HS-5 (cell line): ENCODE results near the gene TMEM38A.
"Not testable (repeated sequence)": the region's sequence is repeated elsewhere in the genome, so short reads cannot be mapped to it uniquely, and the experiment has no call there.

Experiments
- DNase-seq: peaks from one replicate; pipeline ENCODE4 v3.0.0-alpha.2; 2012; ENCODE audit warnings: low read depth

Gene TMEM38A

DNA sequence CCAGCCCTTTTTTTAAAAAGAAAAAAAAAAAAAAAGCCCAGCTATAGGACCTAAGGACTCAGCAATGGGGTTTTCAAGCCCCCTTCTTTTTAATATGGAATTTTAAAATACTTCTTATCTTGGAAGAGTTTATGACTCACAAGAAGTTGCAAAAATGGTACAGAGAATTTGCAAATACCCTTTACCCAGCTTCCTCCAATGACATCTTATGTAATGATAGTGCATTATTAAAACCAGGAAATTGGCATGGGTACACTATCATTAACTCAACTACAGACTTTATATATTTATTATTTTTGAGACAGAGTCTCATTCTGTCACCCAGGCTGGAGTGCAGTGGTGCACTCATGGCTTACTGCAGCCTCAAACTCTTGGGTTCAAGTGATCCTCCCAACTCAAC, 16.1 kb downstream of the TMEM38A start:
- DNase-seq, result no peak

DNA sequence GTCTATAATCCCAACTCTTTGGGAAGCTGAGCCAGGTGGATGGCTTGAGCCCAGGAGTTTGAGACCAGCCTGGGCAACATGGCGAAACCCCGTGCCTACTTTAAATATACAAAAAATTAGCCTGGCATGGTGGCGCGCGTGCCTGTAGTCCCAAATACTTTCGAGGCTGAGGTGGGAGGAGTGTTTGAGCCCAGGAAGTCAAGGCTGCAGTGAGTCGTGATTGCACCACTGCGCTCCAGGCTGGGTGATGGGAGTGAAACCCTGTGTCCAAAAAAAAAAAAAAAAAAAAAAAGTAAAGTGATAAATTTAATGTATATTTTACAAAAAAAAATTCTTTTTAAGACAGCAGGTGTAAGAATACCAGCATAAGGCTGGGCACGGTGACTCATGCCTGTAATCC, 17.6 kb downstream of the TMEM38A start:
- no peak for DNase-seq

DNA sequence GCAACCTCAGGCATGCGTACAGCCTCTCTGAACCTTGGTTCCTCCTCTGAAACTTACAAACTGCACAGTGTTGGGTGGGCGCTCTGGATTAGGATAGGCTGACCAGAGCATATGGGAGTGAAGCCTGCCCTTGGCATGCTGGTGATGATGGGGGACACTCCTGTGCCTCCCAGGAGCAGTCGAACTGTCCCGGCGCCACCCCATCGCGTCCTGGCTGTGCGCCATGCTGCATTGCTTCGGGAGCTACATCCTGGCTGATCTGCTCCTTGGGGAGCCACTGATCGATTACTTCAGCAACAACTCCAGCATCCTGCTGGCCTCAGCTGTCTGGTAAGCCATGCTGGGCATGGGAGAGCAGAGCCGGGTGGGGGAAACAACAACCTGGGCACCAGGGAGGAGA, 18.9 kb downstream of the TMEM38A start:
- no peak for DNase-seq

DNA sequence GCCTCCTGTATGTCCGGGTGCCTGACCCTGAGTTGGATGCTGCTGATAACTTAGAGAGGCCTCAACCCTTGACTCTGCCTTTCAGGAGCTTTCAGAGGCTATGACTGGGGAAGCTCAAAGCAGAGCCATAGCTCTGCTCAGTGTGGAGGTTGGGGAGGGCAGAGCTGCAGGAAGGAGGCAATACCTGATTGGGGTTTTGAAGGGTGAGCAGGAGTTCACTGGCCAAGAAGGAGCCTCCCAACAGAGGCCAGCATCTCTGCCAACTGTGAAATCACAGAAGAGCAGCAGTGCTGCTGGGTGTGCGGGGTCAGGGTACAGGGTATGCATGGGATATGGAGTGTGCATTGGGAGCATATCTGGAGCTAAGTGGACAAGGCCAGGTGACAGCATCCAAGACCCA, 21.6 kb downstream of the TMEM38A start:
- DNase-seq, result no peak

DNA sequence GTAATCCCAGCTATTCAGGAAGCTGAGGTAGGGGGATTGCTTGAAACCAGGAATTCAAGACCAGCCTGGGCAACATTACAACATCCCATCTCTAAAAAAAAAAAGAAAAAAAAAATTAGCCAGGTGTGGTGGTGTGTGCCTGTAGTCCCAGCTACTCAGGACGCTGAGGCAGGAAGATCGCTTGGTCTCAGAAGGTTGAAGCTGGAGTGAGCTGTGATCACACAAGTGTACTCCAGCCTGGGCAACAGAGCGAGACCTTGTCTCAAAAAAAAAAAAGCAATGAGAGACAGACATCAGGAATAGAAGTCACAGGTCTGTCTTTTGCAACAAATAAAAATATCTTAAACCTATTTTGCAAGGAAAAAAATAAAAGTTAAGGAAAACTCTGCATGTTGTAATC, 23.3 kb downstream of the TMEM38A start:
- DNase-seq, result no peak

DNA sequence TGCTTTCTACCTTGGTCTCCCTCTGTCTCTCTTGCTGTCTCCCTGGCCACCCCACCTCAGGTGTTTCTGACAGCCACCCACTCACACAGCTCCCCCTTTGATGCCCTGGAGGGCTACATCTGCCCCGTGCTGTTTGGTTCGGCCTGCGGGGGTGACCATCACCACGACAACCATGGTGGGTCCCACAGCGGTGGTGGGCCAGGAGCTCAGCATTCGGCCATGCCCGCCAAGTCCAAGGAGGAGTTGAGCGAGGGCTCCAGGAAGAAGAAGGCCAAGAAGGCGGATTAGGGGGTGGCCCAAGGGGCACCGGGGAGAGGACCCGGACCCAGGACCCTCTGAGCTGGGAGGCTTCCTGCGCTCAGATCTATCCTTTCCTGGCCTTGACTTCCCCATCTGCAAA, 27.1 kb downstream of the TMEM38A start:
- DNase-seq, result no peak

- no peak for DNase-seq
Observed at GRCh38 chr19:16698914-16699313, 38.0 kb downstream of the TMEM38A start.

DNA sequence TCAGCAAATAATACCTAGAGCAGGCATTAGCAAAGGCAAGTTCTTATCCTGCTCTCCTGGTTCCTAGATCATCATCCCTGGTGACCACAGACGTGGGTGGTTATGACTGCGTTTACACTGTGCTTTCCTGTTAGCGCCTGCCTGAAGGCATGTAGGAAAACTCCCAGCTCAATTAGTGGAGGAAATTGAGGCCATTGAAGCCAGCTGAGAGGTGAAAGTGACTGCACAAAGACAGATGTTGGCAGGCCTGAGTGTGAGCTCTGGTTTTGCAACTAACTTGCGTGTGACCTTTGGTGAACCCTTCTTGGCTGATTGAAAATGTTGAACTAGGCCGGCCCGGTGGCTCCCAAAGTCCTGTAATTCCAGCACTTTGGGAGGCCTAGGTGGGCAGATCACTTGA, 41.2 kb downstream of the TMEM38A start:
- DNase-seq, result no peak

- DNase-seq, result no peak
Observed at GRCh38 chr19:16703677-16704076, 42.7 kb downstream of the TMEM38A start.

DNA sequence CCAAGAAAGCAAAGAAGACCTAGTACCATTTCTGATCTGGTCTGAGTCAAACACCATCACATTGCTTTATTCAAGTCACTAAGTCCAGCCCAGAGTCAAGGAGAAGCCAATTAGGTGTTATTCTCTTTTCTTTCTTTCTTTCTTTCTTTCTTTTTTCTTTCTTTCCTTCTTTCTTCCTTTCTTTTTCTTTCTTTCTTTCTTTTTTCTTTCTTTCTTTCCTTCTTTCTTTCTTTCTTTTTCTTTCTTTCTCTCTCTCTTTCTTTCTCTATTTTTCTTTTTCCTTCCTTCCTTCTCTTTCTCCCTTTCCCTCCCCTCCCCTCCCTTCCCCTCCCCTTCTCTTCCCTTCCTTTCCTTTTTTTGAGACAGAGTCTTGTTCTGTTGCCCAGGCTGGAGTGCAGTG, 49.9 kb downstream of the TMEM38A start:
- not testable (repeated sequence) for DNase-seq

DNA sequence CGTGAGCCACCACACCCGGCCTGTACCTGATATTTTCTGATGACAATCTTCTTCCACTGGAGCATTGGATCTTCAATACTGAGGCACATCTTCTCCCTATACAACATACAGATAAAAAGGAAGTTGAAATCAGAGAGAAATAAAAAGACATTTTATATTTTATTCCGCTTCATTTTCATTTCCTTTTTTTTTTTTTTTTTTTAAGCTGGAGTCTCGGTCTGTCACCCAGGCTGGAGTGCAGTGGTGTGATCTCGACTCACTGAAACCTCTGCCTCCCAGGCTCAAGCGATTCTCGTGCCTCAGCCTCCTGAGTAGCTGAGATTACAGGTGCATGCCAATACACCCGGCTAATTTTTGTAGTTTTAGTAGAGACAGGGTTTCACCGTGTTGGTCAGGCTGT, 51.4 kb downstream of the TMEM38A start:
- DNase-seq, result not testable (repeated sequence)

DNA sequence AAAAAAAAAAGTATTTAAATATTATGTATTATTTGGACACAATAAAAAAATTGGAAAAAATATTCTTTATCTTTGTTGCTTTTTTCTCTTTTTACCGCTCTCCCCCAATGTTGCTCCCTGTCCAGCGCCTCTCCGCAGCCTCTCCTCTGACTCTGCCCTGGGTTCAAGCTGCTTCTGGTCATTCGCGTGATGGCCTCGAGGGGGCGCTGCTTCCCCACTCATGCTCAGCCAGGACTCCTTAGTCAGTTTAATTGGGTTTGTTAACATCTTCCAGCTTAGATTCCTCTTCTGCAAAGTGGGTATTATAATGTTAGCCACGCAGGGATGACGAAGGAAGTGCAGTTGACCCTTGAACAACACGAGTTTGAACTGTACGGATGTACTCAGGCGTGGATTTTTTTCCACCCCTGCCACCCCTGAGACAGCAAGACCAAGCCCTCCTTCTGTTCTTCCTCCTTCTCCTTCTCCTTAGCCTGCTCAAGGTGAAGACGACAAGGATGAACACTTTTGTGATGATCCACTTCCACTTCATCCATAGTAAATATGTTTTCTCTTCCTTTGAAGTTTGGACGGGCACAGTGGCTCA, 53.9 kb downstream of the TMEM38A start:
- DNase-seq, result no peak

GRCh38 chr19:16715611-16716010, 54.7 kb downstream of the TMEM38A start:
- DNase-seq, result no peak

GRCh38 chr19:16721051-16721450, 60.1 kb downstream of the TMEM38A start:
- no peak for DNase-seq

DNA sequence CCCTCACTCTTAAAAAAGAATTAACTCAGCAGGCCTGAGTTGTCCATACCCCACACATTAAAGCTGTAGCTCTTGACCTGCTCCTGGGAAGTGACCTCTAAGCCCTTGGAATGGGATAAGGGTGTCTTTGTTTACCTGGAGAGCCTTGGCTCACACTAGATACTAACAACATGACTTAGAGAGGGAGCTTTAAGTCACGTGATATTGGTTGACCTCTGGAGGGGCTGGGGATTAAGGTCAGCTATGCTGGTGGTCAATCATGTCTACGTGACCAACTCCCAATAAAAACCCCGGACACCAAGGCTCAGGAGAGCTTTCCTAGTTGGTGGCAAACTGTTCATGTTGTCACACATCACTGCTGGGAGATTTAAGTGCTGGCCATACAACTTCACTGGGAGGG, 61.7 kb downstream of the TMEM38A start:
- DNase-seq, result no peak

DNA sequence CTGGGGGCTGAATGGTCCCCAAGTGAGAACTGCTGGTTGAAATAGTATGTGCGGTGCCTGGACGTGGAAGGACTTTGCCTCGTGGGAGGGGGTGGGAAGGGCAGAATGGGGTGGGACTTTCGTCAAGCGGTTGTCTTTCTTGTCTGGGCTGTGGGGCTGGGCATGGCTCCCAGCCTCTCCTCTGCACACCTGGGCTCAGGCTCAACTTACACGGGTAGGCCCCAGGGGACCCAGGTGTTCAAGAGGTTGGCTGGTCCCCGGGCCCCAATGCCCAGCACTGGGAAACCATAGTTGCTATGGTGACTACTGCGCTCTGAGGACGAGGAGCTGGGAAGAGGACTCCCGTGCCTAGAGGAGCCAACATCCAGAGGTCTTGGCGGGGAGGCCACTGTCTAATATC, 66.0 kb downstream of the TMEM38A start:
- no peak for DNase-seq

- DNase-seq, result not testable (repeated sequence)
Observed at GRCh38 chr19:16735650-16736266, 74.8 kb downstream of the TMEM38A start.

GRCh38 chr19:16736709-16737108, 75.8 kb downstream of the TMEM38A start:
- no peak for DNase-seq

DNA sequence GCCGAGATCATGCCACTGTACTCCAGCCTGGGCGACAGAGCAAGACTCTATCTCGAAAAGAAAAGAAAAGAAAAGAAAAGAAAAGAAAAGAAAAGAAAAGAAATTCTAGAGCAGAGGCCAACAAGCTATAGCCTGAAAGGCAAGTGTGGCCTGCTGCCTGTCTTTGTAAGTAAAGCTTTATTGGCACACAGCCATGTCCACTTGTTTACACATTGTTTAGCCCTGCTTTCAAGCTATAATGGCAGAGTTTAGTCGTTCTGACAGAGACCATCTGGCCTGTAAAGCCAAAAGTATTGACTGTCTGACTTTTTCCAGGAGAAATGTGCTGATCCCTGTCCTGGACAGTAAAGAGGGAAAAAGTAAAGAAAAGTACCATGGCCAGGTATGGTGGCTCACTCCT, 77.0 kb downstream of the TMEM38A start:
- DNase-seq, result no peak

- no peak for DNase-seq
Observed at GRCh38 chr19:16739546-16739945, 78.6 kb downstream of the TMEM38A start.
